ENCODE measurements around the gene PUS10. TPM values are rescaled to one million over a fixed set of nuclear protein-coding genes. Genes with fewer than 3 reads are reported as not detected.
"Not testable (repeated sequence)": the region's sequence is repeated elsewhere in the genome, so short reads cannot be mapped to it uniquely, and the experiment has no call there.

PUS10 gene
- total and polyA plus RNA-seq, 5 experiments from 2014 or later, result 4.1 to 11.6 (median 4.4) TPM

GRCh38 chr2:61006486-61007105 lies 11.5 kb downstream of the PUS10 start:
- peaks cover 0 to 9% (median 0%) of the 10 kb centered on the region in 3 donors for H3K36me3 Mint-ChIP-seq
- POLR2A ChIA-PET, result interaction anchor here (0.6 to 1.8 kb wide), 2 partner anchors 10 to 882 kb away, joined by 4 to 7 read pairs; partner anchors contain the start of genes CCT4 and PEX13
- no peaks in the 10 kb centered on the region for H3K27me3 Mint-ChIP-seq
- no peak overlapping the region for H3K27ac Mint-ChIP-seq
- ATAC-seq (no peak), DNase-seq (no peak)
- H3K9me3 Mint-ChIP-seq, result no peaks in the 10 kb centered on the region
- H3K4me3 Mint-ChIP-seq, result no peak overlapping the region
- H3K4me1 Mint-ChIP-seq, result no peaks in the 10 kb centered on the region

DNA sequence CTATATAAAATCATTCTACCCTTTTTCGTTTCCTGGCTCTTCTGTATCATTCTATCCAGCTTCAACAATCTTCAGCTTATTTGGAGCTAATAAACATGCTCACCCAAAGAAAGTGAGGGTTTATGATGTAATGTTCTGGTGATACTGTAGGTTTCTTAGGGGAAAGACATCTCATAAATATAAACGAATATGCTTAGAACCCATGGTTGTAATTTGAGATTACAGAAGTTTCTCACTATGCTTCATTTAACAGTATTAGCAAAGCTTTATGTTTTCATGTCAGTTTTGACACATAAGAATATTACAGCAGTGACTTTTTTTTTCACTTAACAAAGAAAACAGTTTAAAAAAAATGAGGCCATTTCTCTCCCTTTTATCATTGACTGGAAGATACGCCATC lies 12.3 kb downstream of the PUS10 start:
- no peaks in the 10 kb centered on the region for H3K9me3 Mint-ChIP-seq
- no peak for DNase-seq
- H3K4me3 Mint-ChIP-seq, result no peak overlapping the region
- H3K4me1 Mint-ChIP-seq, result no peaks in the 10 kb centered on the region
- no peak overlapping the region for H3K27ac Mint-ChIP-seq
- POLR2A ChIA-PET, result interaction anchor here (1.8 kb wide), 1 partner anchor 11 kb away, joined by 4 read pairs; the partner anchor contains the start of gene PEX13
- no peak for ATAC-seq
- H3K27me3 Mint-ChIP-seq, result no peaks in the 10 kb centered on the region
- H3K36me3 Mint-ChIP-seq, result peaks cover 0 to 9% (median 0%) of the 10 kb centered on the region in 3 donors

DNA sequence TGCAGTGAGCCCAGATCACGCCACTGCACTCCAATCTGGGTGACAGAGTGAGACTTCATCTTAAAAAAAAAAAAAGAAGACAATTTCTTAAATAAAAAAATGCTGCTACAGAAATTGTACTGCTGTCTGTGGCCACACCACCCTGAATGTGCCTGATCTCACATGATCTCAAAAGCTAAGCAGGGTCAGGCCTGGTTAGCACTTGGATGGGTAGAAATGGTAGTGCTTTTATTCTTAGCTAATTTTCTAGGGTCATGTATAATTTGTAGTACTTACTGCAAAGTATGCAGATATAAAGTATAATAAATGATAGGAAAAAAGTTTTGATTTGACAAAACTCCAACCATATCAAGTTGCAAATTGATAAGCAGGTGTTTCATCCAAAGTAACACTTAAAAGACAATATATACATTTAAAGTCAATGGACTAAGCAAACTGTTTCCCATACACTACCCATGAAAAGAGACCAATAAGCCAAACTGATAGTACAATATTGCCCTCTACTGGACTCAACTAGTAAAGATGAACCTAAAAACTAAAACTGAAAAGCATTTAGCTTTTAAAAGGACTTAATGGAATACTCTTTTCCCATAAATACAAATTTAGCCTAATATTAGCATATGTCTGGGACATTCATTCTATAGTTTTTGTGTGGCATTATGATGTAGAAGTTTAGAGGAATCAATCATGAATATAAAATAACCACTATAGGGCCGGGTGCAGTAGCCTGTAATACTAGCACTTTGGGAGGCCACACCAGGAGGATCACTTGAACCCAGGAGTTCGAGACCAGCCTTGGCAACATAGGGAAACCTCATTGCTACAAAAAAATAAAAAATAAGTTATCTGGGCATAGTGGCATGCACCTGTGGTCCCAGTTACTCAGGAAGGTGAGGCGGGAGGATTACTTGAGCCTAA lies 19.2 kb downstream of the PUS10 start:
- Mint-ChIP-seq H3K27ac (no peak overlapping the region), H3K4me1 (peaks cover 0 to 16% (median 0%) of the 10 kb centered on the region in 4 donors), H3K4me3 (no peak overlapping the region), H3K36me3 (peaks cover 0 to 2% (median 1%) of the 10 kb centered on the region in 3 donors), H3K27me3 (no peaks in the 10 kb centered on the region), H3K9me3 (no peaks in the 10 kb centered on the region)
- POLR2A ChIA-PET, result interaction anchor here (0.7 to 1.0 kb wide), 2 partner anchors 193 to 194 kb away, joined by 3 to 4 read pairs; no protein-coding TSS in a partner anchor
- ATAC-seq (peak; percentile 65 to 68), DNase-seq (peak in 3 of 10 donors; percentile 60 to 70 (median 61))

DNA sequence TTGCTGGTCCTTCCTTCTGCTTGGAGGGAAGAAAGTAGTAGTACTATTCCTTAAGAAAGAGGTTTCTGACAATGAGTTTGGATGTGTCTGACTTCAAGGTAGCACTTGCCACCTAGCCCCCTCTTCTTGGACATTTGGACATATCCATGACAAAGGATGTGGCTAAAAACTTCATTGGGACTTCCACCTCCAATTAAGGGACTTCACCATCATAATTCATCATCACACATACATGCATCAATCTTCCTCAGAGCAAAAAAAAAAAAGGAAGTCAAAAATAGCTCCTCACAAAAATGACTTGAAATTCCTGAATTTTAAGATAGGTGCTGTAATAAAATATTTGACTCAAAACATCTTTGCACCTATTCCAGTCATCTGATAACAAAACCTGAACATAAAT lies 23.9 kb downstream of the PUS10 start:
- H3K36me3 Mint-ChIP-seq, result peaks cover 0 to 9% (median 2%) of the 10 kb centered on the region in 3 donors
- peaks cover 0 to 37% (median 1%) of the 10 kb centered on the region in 4 donors for H3K4me1 Mint-ChIP-seq
- peaks cover 0 to 12% (median 4%) of the 10 kb centered on the region in 9 donors for H3K9me3 Mint-ChIP-seq
- POLR2A ChIA-PET, result no interaction called here
- H3K27me3 Mint-ChIP-seq, result no peaks in the 10 kb centered on the region
- DNase-seq (no peak), ATAC-seq (no peak)
- H3K27ac Mint-ChIP-seq, result peak overlapping the region in 3 of 10 donors; percentile 11 to 48 (median 31)
- H3K4me3 Mint-ChIP-seq, result peak overlapping the region in 1 of 10 donors; percentile 19

- Mint-ChIP-seq H3K36me3 (peaks cover 0 to 9% (median 2%) of the 10 kb centered on the region in 3 donors), H3K27ac (peak overlapping the region in 8 of 10 donors; percentile 54 to 91 (median 79)), H3K4me1 (peaks cover 0 to 38% (median 1%) of the 10 kb centered on the region in 4 donors), H3K27me3 (no peaks in the 10 kb centered on the region), H3K9me3 (peaks cover 0 to 12% (median 4%) of the 10 kb centered on the region in 9 donors), H3K4me3 (peak overlapping the region in 5 of 10 donors; percentile 26 to 72 (median 61))
- POLR2A ChIA-PET, result interaction anchor here (1.8 kb wide), 1 partner anchor 29 kb away, joined by 3 read pairs; no protein-coding TSS in a partner anchor
- ATAC-seq (peak; percentile 53 to 69), DNase-seq (peak in 3 of 10 donors; percentile 15 to 25 (median 22))
Observed at GRCh38 chr2:60992985-60993392, 25.1 kb downstream of the PUS10 start.

- POLR2A ChIA-PET, result no interaction called here
- H3K36me3 Mint-ChIP-seq, result peaks cover 0 to 16% (median 11%) of the 10 kb centered on the region in 3 donors
- peaks cover 0 to 45% (median 1%) of the 10 kb centered on the region in 4 donors for H3K4me1 Mint-ChIP-seq
- peaks cover 0 to 12% (median 4%) of the 10 kb centered on the region in 9 donors for H3K9me3 Mint-ChIP-seq
- H3K27me3 Mint-ChIP-seq, result no peaks in the 10 kb centered on the region
- no peak for ATAC-seq
- H3K27ac Mint-ChIP-seq, result peak overlapping the region in 1 of 10 donors; percentile 48
- DNase-seq, result no peak
- H3K4me3 Mint-ChIP-seq, result no peak overlapping the region
Observed at GRCh38 chr2:60991644-60992043, 26.4 kb downstream of the PUS10 start.

GRCh38 chr2:60989259-60989658 lies 28.8 kb downstream of the PUS10 start:
- Mint-ChIP-seq H3K4me1 (peaks cover 0 to 39% (median 1%) of the 10 kb centered on the region in 4 donors), H3K9me3 (peaks cover 0 to 12% (median 4%) of the 10 kb centered on the region in 9 donors), H3K36me3 (peaks cover 0 to 14% (median 9%) of the 10 kb centered on the region in 3 donors), H3K27me3 (no peaks in the 10 kb centered on the region), H3K4me3 (no peak overlapping the region), H3K27ac (no peak overlapping the region)
- DNase-seq (no peak), ATAC-seq (no peak)
- POLR2A ChIA-PET, result no interaction called here

- POLR2A ChIA-PET, DNase-seq, ATAC-seq, H3K4me3 Mint-ChIP-seq, H3K27me3 Mint-ChIP-seq: not testable (repeated sequence)
- Mint-ChIP-seq H3K9me3 (peaks cover 0 to 12% (median 4%) of the 10 kb centered on the region in 9 donors), H3K4me1 (peaks cover 0 to 25% (median 0%) of the 10 kb centered on the region in 4 donors), H3K36me3 (peaks cover 0 to 14% (median 9%) of the 10 kb centered on the region in 3 donors), H3K27ac (peak overlapping the region in 1 of 10 donors; percentile 24)
Observed at GRCh38 chr2:60987656-60988055, 30.4 kb downstream of the PUS10 start.

- POLR2A ChIA-PET, result no interaction called here
Observed at GRCh38 chr2:60987041-60987440, 31.0 kb downstream of the PUS10 start.

GRCh38 chr2:60984720-60985119 lies 33.3 kb downstream of the PUS10 start:
- no peaks in the 10 kb centered on the region for H3K27me3 Mint-ChIP-seq
- DNase-seq (no peak), ATAC-seq (no peak)
- peaks cover 0 to 24% (median 0%) of the 10 kb centered on the region in 4 donors for H3K4me1 Mint-ChIP-seq
- peak overlapping the region in 1 of 10 donors; percentile 30 for H3K27ac Mint-ChIP-seq
- POLR2A ChIA-PET, result no interaction called here
- H3K4me3 Mint-ChIP-seq, result peak overlapping the region in 1 of 10 donors; percentile 4
- H3K9me3 Mint-ChIP-seq, result no peaks in the 10 kb centered on the region
- peaks cover 0 to 9% (median 7%) of the 10 kb centered on the region in 3 donors for H3K36me3 Mint-ChIP-seq

More at GRCh38 chr2:60987041-60987440, 31.0 kb downstream of the PUS10 start:
- Mint-ChIP-seq H3K27ac (peak overlapping the region in 2 of 10 donors; percentile 24 to 61), H3K27me3 (no peaks in the 10 kb centered on the region), H3K4me3 (no peak overlapping the region), H3K4me1 (peaks cover 0 to 21% (median 0%) of the 10 kb centered on the region in 4 donors), H3K9me3 (peaks cover 0 to 11% (median 4%) of the 10 kb centered on the region in 9 donors), H3K36me3 (peaks cover 0 to 12% (median 9%) of the 10 kb centered on the region in 3 donors)
- DNase-seq (no peak), ATAC-seq (no peak)

GRCh38 chr2:60982066-60982465 lies 36.0 kb downstream of the PUS10 start:
- H3K27ac Mint-ChIP-seq, ATAC-seq, H3K27me3 Mint-ChIP-seq, POLR2A ChIA-PET, H3K4me3 Mint-ChIP-seq, DNase-seq, H3K9me3 Mint-ChIP-seq, H3K36me3 Mint-ChIP-seq: not testable (repeated sequence)
- peaks cover 0 to 29% (median 2%) of the 10 kb centered on the region in 4 donors for H3K4me1 Mint-ChIP-seq

DNA sequence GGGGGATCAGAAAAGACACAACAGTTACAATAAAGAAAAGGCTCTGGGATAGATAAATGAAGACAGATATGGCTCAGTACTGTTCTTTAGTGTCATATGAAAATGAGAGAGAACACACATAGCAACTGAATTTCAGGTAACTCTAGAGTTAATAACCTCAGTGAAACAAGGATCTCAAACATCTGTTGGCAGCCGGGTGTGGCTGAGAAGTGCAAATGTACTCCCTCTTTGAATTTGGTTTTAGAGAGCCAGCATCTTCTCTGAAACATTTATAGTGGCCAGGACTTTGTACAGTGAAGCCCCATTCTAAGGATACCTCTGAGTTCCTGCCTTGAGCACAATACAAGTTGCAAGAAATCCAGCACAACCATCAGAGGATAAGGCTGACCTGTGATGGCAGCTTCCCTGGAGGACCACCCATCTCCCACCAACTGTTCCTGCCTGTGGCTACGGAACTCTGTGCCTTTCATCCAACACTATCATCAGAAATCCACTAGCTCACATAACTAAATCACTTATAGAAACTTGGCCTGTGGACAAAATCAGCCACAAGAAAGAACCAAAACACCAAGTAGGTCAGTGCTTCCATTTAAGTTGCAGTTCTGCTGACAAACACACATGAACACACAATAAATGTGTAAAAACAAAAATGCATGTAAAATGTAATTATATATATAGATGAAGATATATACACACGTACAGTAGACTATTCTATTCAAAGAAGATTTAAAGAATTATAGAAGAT lies 37.8 kb downstream of the PUS10 start:
- Mint-ChIP-seq H3K4me1 (peaks cover 0 to 27% (median 3%) of the 10 kb centered on the region in 4 donors), H3K4me3 (no peak overlapping the region), H3K36me3 (no peaks in the 10 kb centered on the region), H3K27me3 (no peaks in the 10 kb centered on the region), H3K27ac (no peak overlapping the region), H3K9me3 (no peaks in the 10 kb centered on the region)
- POLR2A ChIA-PET, result no interaction called here
- no peak for DNase-seq
- ATAC-seq, result no peak
